Heart right ventricle (tissue), 16 donors: ENCODE data around the gene RTEL1. TPM values are rescaled to one million over a fixed set of nuclear protein-coding genes. Genes with fewer than 3 reads are reported as not detected.
"Not testable (repeated sequence)": the region's sequence is repeated elsewhere in the genome, so short reads cannot be mapped to it uniquely, and the experiment has no call there.

Experiments
- ATAC-seq, 8 donors: fragments of 200-7000 bp; cut with Tn5 transposase; one replicate each; pipeline ENCODE4 v1.9.1; 2020; ENCODE audit warnings: mild to moderate bottlenecking in 8 of 8, moderate library complexity in 8 of 8, moderate number of reproducible peaks in 1 of 8
- DNase-seq, 2 donors: peaks; one replicate each; pipeline ENCODE4 v3.0.0-alpha.2; 2020
- H3K27ac ChIP-seq, 10 donors: fragments of 200-600 bp; sonication (generic) in 2 of 10; one replicate each; pipeline versions ENCODE4 v1.5.0 to v1.8.0; 2020 to 2022; ENCODE audit warnings: mild to moderate bottlenecking in 3 of 10
- H3K27me3 ChIP-seq, 7 donors: fragments of 200-600 bp; one replicate each; pipeline ENCODE4 v1.8.0; 2021 to 2022; ENCODE audit warnings: mild to moderate bottlenecking in 2 of 7
- H3K36me3 ChIP-seq, 9 donors: fragments of 200-600 bp; sonication (generic) in 1 of 9; one replicate each; pipeline versions ENCODE4 v1.5.0 to v1.8.0; 2020 to 2022; ENCODE audit warnings: mild to moderate bottlenecking in 2 of 9
- H3K4me1 ChIP-seq, 9 donors: fragments of 200-600 bp; sonication (generic) in 1 of 9; one replicate each; pipeline versions ENCODE4 v1.5.0 to v1.8.0; 2020 to 2022; ENCODE audit warnings: mild to moderate bottlenecking in 4 of 9
- H3K4me3 ChIP-seq, 10 donors: fragments of 200-600 bp; sonication (generic) in 2 of 10; one replicate each; pipeline versions ENCODE4 v1.5.0 to v1.8.0; 2020 to 2022; ENCODE audit warnings: mild to moderate bottlenecking in 7 of 10, moderate library complexity in 2 of 10
- H3K9me3 ChIP-seq, 11 donors: fragments of 200-600 bp in 10 of 11; sonication (generic) in 2 of 11; one replicate each; pipeline versions ENCODE4 v1.5.0 to v1.8.0; 2013 to 2022; ENCODE audit warnings: mild to moderate bottlenecking in 2 of 11, control low read depth in 1 of 11, moderate library complexity in 1 of 11
- WGBS, 2 donors: extraction: QIAGEN DNeasy Blood & Tissue Kit; methylation state at CpG; one replicate each; pipeline ENCODE4 v1.1.7; 2013; ENCODE audit warnings: inconsistent platforms in 1 of 2; 5-methylcytosine and 5-hydroxymethylcytosine counted together
- intact Hi-C, 10 donors: fragments of 100-400 bp; cut with DNase I; formaldehyde crosslinking; loops; one replicate each; pipeline versions ENCODE4 v1.11.1 to v1.14.2; 2022
- polyA plus RNA-seq, 2 donors: library from polyadenylated mRNA; stranded (reverse); fragments of 200-250 nt; gene quantifications; one replicate each; pipeline ENCODE4 v1.2.3, GENCODE V29; 2013
- total RNA-seq, 10 donors: library from RNA; stranded (reverse); fragmentation: NEBNext Ultra II Directional in 3 of 10; extraction: Animal tissue kit (Norgen Biotek cat#: 25700) in 3 of 10; gene quantifications; one replicate each; pipeline versions ENCODE4 v1.2.1 to v1.2.4, GENCODE V29; 2021 to 2023
- TF ChIP-seq, protein P1 (sequence below), 9 donors: fragments of 200-600 bp; sonication (generic) in 2 of 9; IDR thresholded peaks; one replicate each; pipeline versions ENCODE4 v1.5.0 to v1.8.0; 2021 to 2022; ENCODE audit warnings: antibody characterized with exemption in 9 of 9, mild to moderate bottlenecking in 5 of 9, moderate library complexity in 1 of 9
- donor health status: Arrhythmogenic right ventricular cardiomyopathy.
- donor health status: ischemic (EF 13 %, LVEDD 7.1; RV severe dilation, severe dysfunction).
- donor health status: healthy with polysubstance abuse.
- donor health status: DM: no; HTN: yes; CAD: no.
- donor health status: DM: no; HTN: no; CAD: no.
- donor health status: ischemic (EF 25% LVEDD 6.9; RV normal size, moderate dysfunction).
- donor health status: ischemic (EF 25% LVEDD 5.7; RV mildly dilated, moderate dysfunction).
- donor health status: healthy.
- donor health status: DM: yes; HTN: yes; CAD: no.
- donor health status: Ischemic cardiomyopathy.
- donor health status: ischemic (EF 35%, LVEDD 5.7; RV mildly dilated, moderate dysfunction).
- donor health status: nonischemic (EF 11% LVEDD 7.7; RV severe dilation, severe dysfunction).
- donor health status: DM: yes; HTN: yes; CAD: no.
- donor health status: PGD.
- donor health status: ischemic (EF 29% LVEDD 5.4; RV normal size, mild dysfunction).
- donor health status: nonischemic (EF 23%, LVEDD 6.1; RV moderate dilation, normal function).

The RTEL1 gene
- total and polyA plus RNA-seq, 12 donors = 5.3 to 18.8 (median 10.3) TPM

DNA sequence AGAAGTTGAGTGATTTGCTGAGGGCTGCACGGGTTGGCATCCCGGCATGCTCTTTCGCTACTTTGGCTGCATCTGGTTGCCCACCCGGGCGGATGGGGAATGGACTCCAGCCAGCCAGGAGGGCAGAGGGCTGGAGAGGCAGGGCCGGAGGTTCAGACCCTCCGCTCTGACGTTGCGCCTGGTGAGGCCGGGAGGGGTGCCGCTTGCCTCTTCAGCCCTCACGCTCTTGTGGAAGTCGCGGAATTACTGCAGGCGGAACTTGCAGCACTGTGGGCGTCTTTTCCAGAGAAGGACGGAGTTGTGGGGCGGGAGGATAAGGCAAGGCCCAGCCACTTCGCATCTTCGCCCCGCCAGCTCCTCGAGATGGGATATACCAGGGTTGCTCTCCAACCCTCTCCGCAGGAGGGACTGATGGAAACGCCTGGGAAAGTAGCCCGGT, 656 bp downstream of the RTEL1 start:
- 2% methylated on average over 25 of the region's 25 CpGs for WGBS, 2 donors
- Histone ChIP-seq H3K4me1 (peaks cover 8 to 32% (median 25%) of the 10 kb centered on the region in 9 donors), H3K4me3 (peak overlapping the region; percentile 38 to 89 (median 72)), H3K36me3 (peaks cover 0 to 38% (median 7%) of the 10 kb centered on the region in 9 donors), H3K27me3 (peaks cover 0 to under 1% (median 0%) of the 10 kb centered on the region in 7 donors), H3K9me3 (no peaks in the 10 kb centered on the region), H3K27ac (peak overlapping the region; percentile 73 to 95 (median 90))
- TF ChIP-seq, protein P1, sequence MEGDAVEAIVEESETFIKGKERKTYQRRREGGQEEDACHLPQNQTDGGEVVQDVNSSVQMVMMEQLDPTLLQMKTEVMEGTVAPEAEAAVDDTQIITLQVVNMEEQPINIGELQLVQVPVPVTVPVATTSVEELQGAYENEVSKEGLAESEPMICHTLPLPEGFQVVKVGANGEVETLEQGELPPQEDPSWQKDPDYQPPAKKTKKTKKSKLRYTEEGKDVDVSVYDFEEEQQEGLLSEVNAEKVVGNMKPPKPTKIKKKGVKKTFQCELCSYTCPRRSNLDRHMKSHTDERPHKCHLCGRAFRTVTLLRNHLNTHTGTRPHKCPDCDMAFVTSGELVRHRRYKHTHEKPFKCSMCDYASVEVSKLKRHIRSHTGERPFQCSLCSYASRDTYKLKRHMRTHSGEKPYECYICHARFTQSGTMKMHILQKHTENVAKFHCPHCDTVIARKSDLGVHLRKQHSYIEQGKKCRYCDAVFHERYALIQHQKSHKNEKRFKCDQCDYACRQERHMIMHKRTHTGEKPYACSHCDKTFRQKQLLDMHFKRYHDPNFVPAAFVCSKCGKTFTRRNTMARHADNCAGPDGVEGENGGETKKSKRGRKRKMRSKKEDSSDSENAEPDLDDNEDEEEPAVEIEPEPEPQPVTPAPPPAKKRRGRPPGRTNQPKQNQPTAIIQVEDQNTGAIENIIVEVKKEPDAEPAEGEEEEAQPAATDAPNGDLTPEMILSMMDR (IDR thresholded peaks at IDR 0.05) = no peak
- ATAC-seq (peak; percentile 13 to 49 (median 33)), DNase-seq (no peak)
- intact Hi-C loops = loop anchor here in 3 of 10 donors (1.0 to 10.0 kb wide), 5 partner anchors 31 to 206 kb away; partner anchors contain the start of genes ARFRP1 (in 2 of the 3), GMEB2 (in 2 of the 3), LIME1 (in 1 of the 3) and SLC2A4RG (in 1 of the 3)

DNA sequence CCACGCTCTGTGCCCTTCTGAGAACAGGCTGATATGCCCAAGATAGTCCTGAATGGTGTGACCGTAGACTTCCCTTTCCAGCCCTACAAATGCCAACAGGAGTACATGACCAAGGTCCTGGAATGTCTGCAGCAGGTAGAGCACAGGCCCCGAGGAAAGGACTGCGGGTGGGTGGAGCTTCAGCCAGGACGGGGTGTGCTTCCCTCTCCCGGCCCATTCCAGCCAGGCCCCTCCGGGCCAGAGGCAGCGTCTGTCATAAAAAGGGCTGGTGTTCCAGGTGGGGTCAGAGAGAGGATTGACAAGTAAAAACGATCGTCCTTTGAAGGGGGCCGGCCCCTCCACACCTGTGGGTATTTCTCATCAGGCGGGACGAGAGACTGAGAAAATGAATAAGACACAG, 1.3 kb downstream of the RTEL1 start:
- WGBS, 2 donors = 69 to 70% methylated on average over 13 of the region's 13 CpGs
- no peak for ATAC-seq
- Histone ChIP-seq H3K9me3 (no peaks in the 10 kb centered on the region), H3K4me1 (peaks cover 8 to 27% (median 23%) of the 10 kb centered on the region in 9 donors), H3K36me3 (peaks cover 0 to 42% (median 7%) of the 10 kb centered on the region in 9 donors), H3K4me3 (peak overlapping the region in 9 of 10 donors; percentile 51 to 89 (median 73)), H3K27me3 (no peaks in the 10 kb centered on the region), H3K27ac (peak overlapping the region in 8 of 10 donors; percentile 81 to 95 (median 91))
- TF ChIP-seq, protein P1 (IDR thresholded peaks at IDR 0.05) = no peak
- intact Hi-C loops = loop anchor here in 2 of 10 donors (2.0 to 10.0 kb wide), 3 partner anchors 48 to 205 kb away; partner anchors contain the start of genes ARFRP1 (in 1 of the 2), LIME1 (in 1 of the 2), SLC2A4RG (in 1 of the 2) and TPD52L2 (in 1 of the 2)
- DNase-seq = no peak

DNA sequence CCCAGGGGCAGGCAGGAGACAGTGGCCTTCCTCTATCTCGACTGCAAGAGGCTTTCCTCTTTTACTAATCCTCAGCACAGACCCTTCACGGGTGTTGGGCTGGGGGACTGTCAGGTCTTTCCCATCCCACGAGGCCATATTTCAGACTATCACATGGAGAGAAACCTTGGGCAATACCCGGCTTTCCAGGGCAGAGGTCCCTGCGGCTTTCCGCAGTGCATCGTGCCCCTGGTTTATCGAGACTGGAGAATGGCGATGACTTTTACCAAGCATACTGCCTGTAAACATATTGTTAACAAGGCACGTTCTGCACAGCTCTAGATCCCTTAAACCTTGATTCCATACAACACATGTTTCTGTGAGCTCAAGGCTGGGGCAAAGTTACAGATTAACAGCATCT, 2.1 kb downstream of the RTEL1 start:
- intact Hi-C loops, H3K4me3 ChIP-seq, DNase-seq, H3K27ac ChIP-seq, ATAC-seq, H3K27me3 ChIP-seq, H3K9me3 ChIP-seq: not testable (repeated sequence)
- Histone ChIP-seq H3K36me3 (peaks cover 0 to 48% (median 7%) of the 10 kb centered on the region in 9 donors), H3K4me1 (peaks cover 8 to 27% (median 21%) of the 10 kb centered on the region in 9 donors)
- 90 to 94% methylated on average over 10 of the region's 10 CpGs for WGBS, 2 donors

DNA sequence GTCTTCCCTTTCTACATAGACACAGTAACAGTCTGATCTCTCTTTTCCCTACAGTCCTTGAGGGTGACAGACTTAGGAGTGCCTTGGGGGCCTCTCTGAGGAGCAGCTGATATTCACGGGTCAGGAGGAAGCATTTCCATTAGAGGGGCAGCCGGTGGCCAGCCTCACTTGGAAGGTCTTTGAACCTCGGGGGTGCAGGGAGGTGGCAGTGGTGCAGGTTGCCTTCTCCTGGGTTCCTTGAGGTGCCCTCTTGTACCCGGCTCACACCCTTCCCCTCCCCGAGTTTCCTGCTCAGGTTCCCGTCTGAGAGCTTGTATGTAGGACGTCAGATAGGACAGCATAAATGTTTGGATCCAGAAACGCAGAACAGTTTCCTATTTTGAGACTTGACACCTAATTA, 2.5 kb downstream of the RTEL1 start:
- DNase-seq (no peak), ATAC-seq (no peak)
- H3K36me3 ChIP-seq = peaks cover 0 to 53% (median 7%) of the 10 kb centered on the region in 9 donors
- 83 to 84% methylated on average over 8 of the region's 8 CpGs for WGBS, 2 donors
- intact Hi-C loops = no loop called here
- peaks cover 8 to 27% (median 21%) of the 10 kb centered on the region in 9 donors for H3K4me1 ChIP-seq
- no peak overlapping the region for H3K4me3 ChIP-seq
- no peaks in the 10 kb centered on the region for H3K27me3 ChIP-seq
- TF ChIP-seq, protein P1 (IDR thresholded peaks at IDR 0.05) = no peak
- H3K9me3 ChIP-seq = no peaks in the 10 kb centered on the region
- H3K27ac ChIP-seq = no peak overlapping the region

DNA sequence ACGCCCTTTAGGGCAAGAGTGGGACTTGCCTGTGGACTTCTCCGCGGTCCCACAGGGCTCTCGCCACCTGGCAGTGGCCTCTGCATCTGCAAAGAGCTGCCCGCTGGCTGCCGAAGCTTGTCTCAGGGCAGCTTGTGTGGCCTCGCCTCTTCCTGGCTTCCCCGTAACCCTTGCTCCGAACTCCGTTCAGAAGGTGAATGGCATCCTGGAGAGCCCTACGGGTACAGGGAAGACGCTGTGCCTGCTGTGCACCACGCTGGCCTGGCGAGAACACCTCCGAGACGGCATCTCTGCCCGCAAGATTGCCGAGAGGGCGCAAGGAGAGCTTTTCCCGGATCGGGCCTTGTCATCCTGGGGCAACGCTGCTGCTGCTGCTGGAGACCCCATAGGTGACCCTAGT, 3.0 kb downstream of the RTEL1 start:
- intact Hi-C loops = no loop called here
- Histone ChIP-seq H3K27ac (no peak overlapping the region), H3K4me3 (no peak overlapping the region), H3K36me3 (peaks cover 0 to 58% (median 7%) of the 10 kb centered on the region in 9 donors), H3K27me3 (no peaks in the 10 kb centered on the region), H3K4me1 (peaks cover 8 to 27% (median 21%) of the 10 kb centered on the region in 9 donors), H3K9me3 (no peaks in the 10 kb centered on the region)
- 96 to 98% methylated on average over 22 of the region's 22 CpGs for WGBS, 2 donors
- ATAC-seq (no peak), DNase-seq (no peak)
- TF ChIP-seq, protein P1 (IDR thresholded peaks at IDR 0.05) = no peak
